Skeletal muscle tissue (tissue), 4 donors: ENCODE data around the gene TLE3. TPM values are rescaled to one million over a fixed set of nuclear protein-coding genes. Genes with fewer than 3 reads are reported as not detected.
"Not testable (repeated sequence)": the region's sequence is repeated elsewhere in the genome, so short reads cannot be mapped to it uniquely, and the experiment has no call there.

Experiments used
- H3K27ac ChIP-seq: one replicate; pipeline ENCODE4 v1.7.0; 2013; ENCODE audit warnings: mild to moderate bottlenecking, low read depth, low read length, inconsistent platforms
- H3K27me3 ChIP-seq, 3 donors: one replicate each; pipeline ENCODE4 v1.7.0; 2013; ENCODE audit warnings: low read length in 3 of 3; ENCODE audit not compliant: control insufficient read depth in 3 of 3, insufficient read depth in 3 of 3
- H3K36me3 ChIP-seq, 3 donors: one replicate each; pipeline ENCODE4 v1.7.0; 2013; ENCODE audit warnings: low read length in 3 of 3; ENCODE audit not compliant: control insufficient read depth in 3 of 3, insufficient read depth in 3 of 3
- H3K4me1 ChIP-seq, 3 donors: one replicate each; pipeline ENCODE4 v1.7.0; 2013; ENCODE audit warnings: low read length in 3 of 3, mild to moderate bottlenecking in 3 of 3; ENCODE audit not compliant: control insufficient read depth in 3 of 3, insufficient read depth in 3 of 3
- H3K4me3 ChIP-seq, 3 donors: one replicate each; pipeline ENCODE4 v1.7.0; 2013; ENCODE audit warnings: low read length in 3 of 3
- H3K9ac ChIP-seq, 3 donors: one replicate each; pipeline ENCODE4 v1.7.0; 2013; ENCODE audit warnings: low read length in 3 of 3, mild to moderate bottlenecking in 3 of 3, moderate library complexity in 2 of 3, low read depth in 1 of 3
- H3K9me3 ChIP-seq, 3 donors: one replicate each; pipeline ENCODE4 v1.7.0; 2013; ENCODE audit warnings: low read length in 3 of 3; ENCODE audit not compliant: control insufficient read depth in 3 of 3
- total RNA-seq: library from RNA; depleted of rRNA; stranded (reverse); fragments of >200 nt; gene quantifications from one replicate; pipeline ENCODE4 v1.2.3, GENCODE V29; 2014
- donor health status: Osteomylitis.

The TLE3 gene
- total RNA-seq, 1 donor from 2014 or later, result 13.6 TPM

DNA sequence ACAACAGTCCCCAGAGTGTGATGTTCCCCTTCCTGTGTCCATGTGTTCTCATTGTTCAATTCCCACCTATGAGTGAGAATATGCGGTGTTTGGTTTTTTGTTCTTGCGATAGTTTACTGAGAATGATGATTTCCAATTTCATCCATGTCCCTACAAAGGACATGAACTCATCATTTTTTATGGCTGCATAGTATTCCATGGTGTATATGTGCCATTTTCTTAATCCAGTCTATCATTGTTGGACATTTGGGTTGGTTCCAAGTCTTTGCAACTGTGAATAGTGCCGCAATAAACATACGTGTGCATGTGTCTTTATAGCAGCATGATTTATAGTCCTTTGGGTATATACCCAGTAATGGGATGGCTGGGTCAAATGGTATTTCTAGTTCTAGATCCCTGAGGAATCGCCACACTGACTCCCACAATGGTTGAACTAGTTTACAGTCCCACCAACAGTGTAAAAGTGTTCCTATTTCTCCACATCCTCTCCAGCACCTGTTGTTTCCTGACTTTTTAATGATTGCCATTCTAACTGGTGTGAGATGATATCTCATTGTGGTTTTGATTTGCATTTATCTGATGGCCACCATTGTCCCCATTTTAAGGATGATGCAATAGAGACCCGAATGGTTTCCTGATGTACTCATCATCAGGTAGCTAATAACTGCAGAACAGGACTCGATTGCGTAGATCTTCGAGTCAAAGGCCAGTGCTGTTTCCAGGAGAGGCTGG is 15.0 kb upstream of the TLE3 start:
- H3K4me3 ChIP-seq, H3K9ac ChIP-seq, H3K27ac ChIP-seq, H3K27me3 ChIP-seq, H3K9me3 ChIP-seq, H3K36me3 ChIP-seq: not testable (repeated sequence)
- H3K4me1 ChIP-seq, result peaks cover 10 to 11% (median 11%) of the 10 kb centered on the region in 3 donors

- peaks cover 10 to 11% (median 11%) of the 10 kb centered on the region in 3 donors for H3K4me1 ChIP-seq
- no peaks in the 10 kb centered on the region for H3K36me3 ChIP-seq
- peak overlapping the region in 2 of 3 donors; percentile 1 to 14 for H3K4me3 ChIP-seq
- H3K27ac ChIP-seq, result peak overlapping the region; percentile 31
- H3K27me3 ChIP-seq, result peaks cover 0 to 3% (median 0%) of the 10 kb centered on the region in 3 donors
- peak overlapping the region in 1 of 3 donors; percentile 62 for H3K9ac ChIP-seq
- H3K9me3 ChIP-seq, result no peaks in the 10 kb centered on the region
These were observed 14.3 kb upstream of the TLE3 start for GRCh38 chr15:70112074-70112395.

GRCh38 chr15:70111203-70112073 is 13.7 kb upstream of the TLE3 start:
- Histone ChIP-seq H3K4me1 (peaks cover 10 to 11% (median 11%) of the 10 kb centered on the region in 3 donors), H3K36me3 (no peaks in the 10 kb centered on the region), H3K4me3 (peak overlapping the region in 2 of 3 donors; percentile 1 to 14), H3K9me3 (no peaks in the 10 kb centered on the region), H3K27ac (peak overlapping the region; percentile 31), H3K9ac (peak overlapping the region in 1 of 3 donors; percentile 62), H3K27me3 (no peaks in the 10 kb centered on the region)

- Histone ChIP-seq H3K9me3 (no peaks in the 10 kb centered on the region), H3K9ac (no peak overlapping the region), H3K27me3 (no peaks in the 10 kb centered on the region), H3K4me1 (peaks cover 10 to 11% (median 11%) of the 10 kb centered on the region in 3 donors), H3K27ac (no peak overlapping the region), H3K4me3 (no peak overlapping the region), H3K36me3 (no peaks in the 10 kb centered on the region)
These were observed 12.3 kb upstream of the TLE3 start for GRCh38 chr15:70109978-70110377.

- Histone ChIP-seq H3K27me3 (no peaks in the 10 kb centered on the region), H3K9me3 (no peaks in the 10 kb centered on the region), H3K4me1 (peaks cover 10 to 11% (median 11%) of the 10 kb centered on the region in 3 donors), H3K9ac (no peak overlapping the region), H3K36me3 (no peaks in the 10 kb centered on the region), H3K27ac (no peak overlapping the region), H3K4me3 (no peak overlapping the region)
These were observed 11.8 kb upstream of the TLE3 start for GRCh38 chr15:70109531-70109930.

DNA sequence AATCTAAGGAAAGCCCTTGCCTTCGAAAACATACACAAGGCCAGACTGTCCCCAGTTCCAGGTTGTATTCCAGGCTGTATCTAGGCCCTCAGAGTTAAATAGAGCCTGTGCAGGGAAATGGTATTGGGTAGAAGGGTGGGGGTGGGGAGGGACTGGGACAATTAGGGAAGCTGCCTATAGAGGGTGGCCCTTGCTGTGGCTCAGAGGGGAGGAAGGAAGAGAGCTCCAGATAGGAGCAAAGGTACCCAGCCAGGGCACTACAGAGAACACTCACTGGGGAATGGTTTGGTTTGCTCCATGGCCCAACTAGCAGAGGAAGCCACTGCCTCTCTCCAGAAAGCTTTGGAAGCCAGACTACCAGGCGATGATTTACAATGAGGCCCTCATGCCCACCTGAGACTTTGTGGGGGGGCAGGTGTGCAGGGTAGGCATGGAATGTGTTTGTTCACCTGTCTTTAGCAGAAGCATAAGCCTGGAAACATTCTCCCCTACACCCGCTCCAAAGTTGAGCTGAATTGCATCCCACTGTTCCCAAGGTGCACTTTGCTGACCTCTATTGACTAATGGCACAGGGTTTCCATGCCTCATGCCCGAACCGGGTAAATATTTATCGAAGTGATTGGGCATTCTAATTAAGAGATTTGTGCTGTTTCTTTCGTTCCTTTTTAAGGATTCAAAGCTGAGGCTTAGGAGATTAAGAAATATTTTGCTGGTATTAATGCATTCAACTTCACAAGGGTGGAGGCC is 6.3 kb upstream of the TLE3 start:
- Histone ChIP-seq H3K36me3 (no peaks in the 10 kb centered on the region), H3K9ac (no peak overlapping the region), H3K4me1 (peaks cover 15 to 20% (median 16%) of the 10 kb centered on the region in 3 donors)

GRCh38 chr15:70102827-70103226 is 5.1 kb upstream of the TLE3 start:
- Histone ChIP-seq H3K27ac (no peak overlapping the region), H3K36me3 (no peaks in the 10 kb centered on the region), H3K27me3 (no peaks in the 10 kb centered on the region)

More for the DNA sequence above, 6.3 kb upstream of the TLE3 start:
- Histone ChIP-seq H3K27me3 (no peaks in the 10 kb centered on the region), H3K27ac (no peak overlapping the region), H3K4me3 (no peak overlapping the region), H3K9me3 (no peaks in the 10 kb centered on the region)

GRCh38 chr15:70101459-70102113 is 3.9 kb upstream of the TLE3 start:
- peaks cover 20 to 25% (median 21%) of the 10 kb centered on the region in 3 donors for H3K4me1 ChIP-seq
- no peaks in the 10 kb centered on the region for H3K9me3 ChIP-seq
- peak overlapping the region in 2 of 3 donors; percentile 56 to 60 for H3K4me3 ChIP-seq
- peak overlapping the region in 1 of 3 donors; percentile 56 for H3K9ac ChIP-seq
- H3K27ac ChIP-seq, result peak overlapping the region; percentile 73
- H3K27me3 ChIP-seq, result no peaks in the 10 kb centered on the region
- H3K36me3 ChIP-seq, result no peaks in the 10 kb centered on the region

More at GRCh38 chr15:70102827-70103226, 5.1 kb upstream of the TLE3 start:
- Histone ChIP-seq H3K9me3 (no peaks in the 10 kb centered on the region), H3K9ac (no peak overlapping the region), H3K4me1 (peaks cover 20 to 21% (median 20%) of the 10 kb centered on the region in 3 donors), H3K4me3 (no peak overlapping the region)
